ENCODE measurements around the gene PSMD14.
"Not testable (repeated sequence)": the region's sequence is repeated elsewhere in the genome, so short reads cannot be mapped to it uniquely, and the experiment has no call there.

The PSMD14 gene

DNA sequence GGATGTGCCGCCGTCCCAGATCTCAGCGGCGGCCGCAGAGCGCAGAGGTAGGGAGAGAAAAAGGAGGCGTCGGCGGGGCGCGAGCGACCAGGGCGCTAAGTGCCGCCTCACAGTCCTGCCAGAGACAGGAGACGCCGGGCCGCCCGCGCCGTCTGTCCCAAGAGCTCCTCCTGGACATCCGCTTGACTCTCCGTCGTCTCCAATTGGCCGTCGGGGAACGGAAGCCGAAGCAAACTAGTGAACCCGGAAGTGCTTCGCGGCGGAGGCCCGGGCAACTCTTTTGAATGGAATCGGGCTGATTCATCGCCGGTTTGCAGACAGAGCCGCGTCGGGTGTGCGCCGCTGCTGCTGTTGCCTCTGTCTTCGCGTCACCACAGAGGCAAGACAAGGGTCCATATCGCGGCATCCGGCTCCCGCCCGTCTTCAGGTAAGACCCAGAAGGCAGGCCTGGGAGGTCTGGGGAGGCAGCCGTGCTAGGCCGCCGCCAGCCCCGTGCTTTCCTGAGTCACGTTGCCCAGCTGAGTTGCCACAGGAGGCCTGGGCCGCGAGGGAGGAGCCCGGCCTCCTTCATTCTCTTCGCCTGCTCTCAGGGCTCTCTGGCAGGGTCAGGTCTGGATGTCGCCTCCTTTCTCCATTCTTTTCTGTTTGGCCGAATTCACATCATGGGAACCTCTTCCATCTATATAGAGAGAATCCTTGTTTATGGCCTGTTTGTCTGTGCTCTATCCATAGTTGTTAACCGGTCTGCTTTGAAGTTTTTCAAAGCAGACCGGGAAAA lies at the start of gene PSMD14:
Gene PSMD14 (plus strand): TSS at position 248 of the 778 bp plus-strand sequence. CDS start 10,401 bp downstream, outside the sequence.
- DNase-seq (ENCODE audit: low read depth, low spot score), result peak; percentile 89

DNA sequence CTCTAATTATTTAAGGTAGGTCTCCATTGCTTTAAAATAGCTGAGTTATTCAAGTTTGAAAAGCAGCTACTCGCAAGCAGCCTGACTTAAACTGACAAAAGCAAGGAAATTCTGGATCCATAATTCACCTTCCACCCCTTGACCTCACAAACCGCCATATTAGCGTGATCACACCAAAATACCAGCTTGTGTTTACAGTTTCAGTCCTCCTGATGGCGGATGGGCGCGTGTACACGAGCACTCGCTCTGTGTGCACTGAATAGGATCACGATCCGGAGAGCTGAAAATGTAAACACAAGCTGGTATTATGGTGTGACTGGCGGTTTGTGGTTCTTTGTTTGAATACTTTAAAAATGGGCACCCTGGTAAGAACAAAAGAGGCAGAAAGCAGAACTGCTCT lies 42.4 kb upstream of the PSMD14 start:
- DNase-seq (ENCODE audit: low read depth, low spot score), result no peak

DNA sequence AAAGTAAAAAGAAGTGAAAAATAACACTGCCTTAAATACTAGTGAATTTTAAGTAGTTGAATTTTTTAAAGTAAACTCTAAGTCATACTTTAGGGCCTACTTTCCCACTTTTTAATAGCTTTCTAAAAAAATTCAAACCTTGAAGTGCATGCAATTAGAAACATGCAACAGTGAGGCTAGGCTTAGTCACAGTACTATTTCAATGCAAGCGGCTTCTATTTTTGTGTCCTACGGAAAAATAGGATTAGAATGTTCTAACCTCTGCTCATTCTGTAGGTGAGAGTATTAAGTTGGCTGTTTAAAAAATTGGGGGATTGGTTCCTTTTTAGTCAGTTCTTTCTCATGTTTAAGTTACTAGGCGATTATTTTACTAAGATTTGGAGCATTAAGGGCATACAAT lies 39.1 kb upstream of the PSMD14 start:
- DNase-seq (ENCODE audit: low read depth, low spot score), result no peak

DNA sequence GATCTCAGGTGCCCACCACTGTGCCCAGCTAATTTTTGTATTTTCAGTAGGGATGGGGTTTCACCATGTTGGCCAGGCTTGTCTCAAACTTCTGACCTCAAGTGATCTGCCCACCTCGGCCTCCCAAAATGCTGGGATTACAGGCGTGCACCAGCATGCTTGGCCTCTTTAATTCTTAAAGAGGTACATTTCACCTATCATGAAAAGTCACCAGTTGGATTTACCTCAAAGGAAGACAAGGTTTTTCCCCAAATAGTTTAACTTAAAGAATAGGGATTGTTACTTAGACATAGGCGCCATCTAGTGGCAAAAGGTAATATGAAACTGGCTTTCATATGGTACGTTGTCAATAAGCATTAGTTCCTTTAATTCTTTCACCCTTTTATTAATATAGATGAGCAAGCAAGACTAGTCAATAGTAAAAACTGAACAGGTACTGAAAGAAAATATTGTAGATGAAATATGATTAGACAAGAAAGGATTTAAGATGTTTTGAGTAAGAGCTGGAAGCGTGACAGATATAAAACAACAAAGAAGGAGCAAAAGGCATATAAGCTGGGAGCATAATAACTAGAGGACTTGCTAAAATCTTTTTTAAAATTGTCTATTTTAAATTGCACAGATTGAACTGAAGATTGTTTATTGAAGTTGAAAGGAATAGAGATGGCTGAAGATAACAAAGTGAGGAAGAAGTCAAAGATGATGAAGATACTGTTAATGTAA lies 35.0 kb upstream of the PSMD14 start:
- no peak for DNase-seq (ENCODE audit: low read depth, low spot score)

DNA sequence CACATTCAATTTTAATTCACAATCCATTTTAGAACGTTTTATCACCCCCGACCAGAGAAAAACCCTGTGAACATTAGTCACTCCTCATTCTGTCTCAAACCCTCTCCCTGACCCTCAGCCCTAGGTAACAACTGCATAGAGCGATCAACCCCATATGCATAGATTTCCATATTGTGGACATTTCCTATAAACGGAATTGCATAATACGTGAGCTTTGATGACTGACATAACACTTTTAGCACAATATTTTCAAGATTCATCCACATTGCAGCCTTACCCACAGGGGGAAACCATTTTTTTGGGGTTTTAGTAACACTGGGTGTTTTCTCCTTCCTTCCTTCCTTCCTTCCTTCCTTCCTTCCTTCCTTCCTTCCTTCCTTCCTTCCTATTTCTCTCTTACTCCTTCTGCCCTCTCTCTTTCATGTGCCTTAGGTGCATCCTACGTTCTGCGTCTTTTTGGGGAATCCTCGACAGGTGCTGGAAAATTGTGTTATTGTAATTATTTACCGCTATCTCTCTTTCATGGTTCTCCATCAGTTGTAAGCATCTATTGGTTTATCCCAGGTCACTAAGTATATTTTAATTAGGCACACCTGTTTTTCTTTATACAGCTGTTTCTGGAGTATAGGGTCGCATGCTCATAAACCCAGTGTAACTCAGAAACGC lies 29.5 kb upstream of the PSMD14 start:
- peak; percentile 89 for DNase-seq (ENCODE audit: low read depth, low spot score)

DNA sequence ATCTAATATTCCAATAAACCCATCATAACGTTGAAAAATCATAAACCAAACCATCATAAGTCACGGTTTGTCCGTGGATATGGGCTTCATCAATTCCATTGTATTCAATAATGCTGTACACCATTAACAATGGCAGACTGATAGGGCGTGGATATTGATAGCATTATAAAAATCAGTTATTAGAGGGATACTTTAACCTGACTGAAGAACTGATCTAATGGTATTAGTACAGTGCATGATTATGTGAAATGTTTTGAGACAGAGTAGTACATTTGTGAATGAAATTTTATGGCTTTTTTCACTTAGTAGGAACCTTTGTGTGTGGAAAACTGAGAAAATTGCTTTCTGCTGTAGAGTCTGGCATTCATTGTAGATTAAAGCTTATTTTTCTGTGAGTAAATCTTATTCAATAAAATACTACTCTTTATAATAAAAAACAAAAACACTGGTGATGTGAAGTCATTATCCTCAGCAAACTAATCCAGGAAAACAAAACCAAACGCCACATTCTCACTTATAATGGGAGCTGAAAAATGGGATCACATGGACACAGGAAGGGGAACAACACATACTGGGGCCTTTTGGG lies 28.9 kb upstream of the PSMD14 start:
- not testable (repeated sequence) for DNase-seq (ENCODE audit: low read depth, low spot score)

DNA sequence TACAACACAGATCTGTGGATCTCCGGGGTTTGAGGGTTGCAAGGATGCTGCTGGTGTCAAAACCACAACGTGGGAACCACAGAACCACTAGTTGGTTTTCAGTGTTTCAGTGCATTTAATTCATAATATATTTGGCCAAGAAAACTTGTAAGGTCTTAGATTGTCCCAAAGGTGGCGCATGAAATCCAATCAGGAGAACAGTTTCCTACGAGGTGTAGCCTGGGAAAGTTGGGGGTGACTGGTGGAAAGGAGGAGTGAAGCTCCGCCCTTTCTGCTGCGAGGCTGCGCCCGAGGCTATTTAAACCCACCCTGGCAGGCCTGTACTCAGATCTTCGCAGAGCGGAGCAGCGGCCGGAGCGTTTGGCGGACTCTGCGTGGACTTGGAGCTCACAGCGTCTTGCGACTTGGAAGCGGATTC lies 27.3 kb upstream of the PSMD14 start:
- DNase-seq (ENCODE audit: low read depth, low spot score), result peak; percentile 68

DNA sequence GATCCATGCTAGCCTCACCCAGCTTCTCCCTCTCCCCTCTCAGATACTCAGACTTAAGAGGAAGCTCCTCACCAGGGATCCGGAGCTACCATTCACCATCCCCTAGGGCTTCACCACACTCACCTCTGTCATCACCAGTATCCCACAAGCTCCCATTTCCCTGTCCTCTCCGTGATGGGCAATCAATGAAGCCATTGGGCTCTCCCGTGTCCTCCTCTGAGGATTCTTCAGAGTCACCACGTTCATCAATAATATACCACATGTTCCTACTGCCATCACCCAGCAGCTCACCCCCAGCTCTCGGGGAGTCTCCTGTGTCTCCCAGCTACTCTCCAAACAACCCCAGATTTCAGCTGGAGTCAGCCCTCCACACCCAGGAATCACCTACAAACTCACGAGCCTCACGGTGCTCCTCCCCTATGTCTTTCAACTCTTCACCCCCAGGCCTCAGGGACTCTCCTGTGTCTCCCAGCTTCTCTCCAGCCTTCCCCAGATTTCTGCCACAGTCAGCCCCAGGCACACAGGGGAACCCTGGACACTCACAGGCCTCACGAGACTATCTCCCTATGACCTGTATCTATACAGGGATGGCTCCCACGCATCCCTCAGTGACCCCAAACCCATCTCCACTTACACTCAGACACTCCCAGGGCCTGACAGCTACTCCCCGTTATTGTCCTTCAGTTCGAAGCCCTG lies 26.5 kb upstream of the PSMD14 start:
- DNase-seq (ENCODE audit: low read depth, low spot score), result not testable (repeated sequence)

DNA sequence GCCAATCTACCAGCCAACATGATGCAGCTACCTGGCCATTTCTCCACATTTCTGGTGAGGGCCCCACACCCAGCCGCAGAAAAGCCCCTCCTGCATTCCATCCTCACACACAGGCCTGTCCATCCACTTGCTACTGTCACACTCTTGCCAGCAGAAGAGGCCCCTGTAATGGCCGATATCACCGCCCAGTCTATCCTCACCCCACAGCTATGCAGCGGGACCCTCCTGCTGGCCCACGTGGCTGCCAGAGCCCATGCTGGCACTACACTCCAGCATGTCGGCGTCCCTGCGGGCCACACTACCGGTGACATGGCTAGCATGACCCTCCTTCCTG lies 25.9 kb upstream of the PSMD14 start:
- not testable (repeated sequence) for DNase-seq (ENCODE audit: low read depth, low spot score)

DNA sequence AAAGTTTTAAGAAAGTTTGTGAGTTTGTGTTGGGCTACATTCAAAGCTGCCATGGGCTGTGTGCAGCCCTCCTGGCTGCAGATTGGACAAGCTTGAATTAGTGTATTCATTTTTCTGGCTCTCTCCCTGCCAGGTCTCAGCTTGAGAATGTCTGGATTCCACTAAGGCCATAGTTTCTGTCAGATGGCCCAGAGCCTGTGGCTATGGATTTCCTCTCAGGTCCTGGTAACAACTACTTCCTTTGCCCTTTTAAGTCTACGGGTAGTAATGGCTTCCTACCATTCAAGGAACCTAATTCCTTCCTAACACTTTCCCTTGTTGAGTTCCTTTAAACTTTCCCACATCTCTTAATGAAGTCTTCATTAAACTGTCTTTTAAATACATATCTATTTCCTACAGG lies 24.3 kb upstream of the PSMD14 start:
- DNase-seq (ENCODE audit: low read depth, low spot score), result no peak

DNA sequence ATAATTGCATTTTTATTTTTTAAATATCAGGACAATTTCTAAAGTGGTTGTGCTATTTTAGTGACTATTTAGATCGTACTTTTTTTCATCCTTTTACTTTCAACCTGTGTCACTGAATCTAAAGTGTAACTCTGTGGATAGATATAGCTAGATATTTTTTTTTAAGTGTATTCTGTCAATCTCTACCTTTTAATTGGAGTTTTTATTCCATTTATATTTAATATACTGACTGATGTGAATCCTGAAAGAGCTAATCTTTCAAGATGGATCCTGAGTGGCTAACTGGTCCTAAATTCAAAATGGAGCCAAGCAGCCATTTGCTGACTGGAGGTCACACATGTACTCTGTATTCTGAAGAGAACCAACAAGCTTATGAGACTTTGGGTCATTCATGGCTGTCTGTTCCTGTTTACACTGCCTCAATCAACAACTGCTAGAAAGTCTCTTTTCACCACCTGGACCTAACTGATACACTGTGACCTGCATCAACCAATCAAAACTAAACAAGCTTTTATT lies 4.6 kb upstream of the PSMD14 start:
- no peak for DNase-seq (ENCODE audit: low read depth, low spot score)

DNA sequence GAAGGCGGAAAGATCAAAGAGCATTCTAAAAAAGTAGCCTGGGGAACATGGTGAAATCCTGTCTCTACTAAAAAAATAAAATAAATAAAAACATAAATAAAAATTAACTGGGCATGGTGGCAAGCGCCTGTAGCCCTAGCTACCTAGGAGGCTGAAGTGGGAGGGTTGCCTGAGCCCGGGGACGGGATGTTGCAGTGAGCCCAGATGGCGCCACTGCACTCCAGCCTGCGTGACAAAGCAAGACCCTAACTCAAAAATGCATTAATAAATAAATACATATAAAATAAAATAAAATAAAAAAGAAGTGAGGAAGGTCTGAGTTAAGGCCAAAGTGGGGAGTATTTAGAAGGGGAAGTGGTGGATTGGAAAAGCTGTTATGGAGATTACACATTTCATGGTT lies 1.3 kb upstream of the PSMD14 start:
- DNase-seq (ENCODE audit: low read depth, low spot score), result no peak

DNA sequence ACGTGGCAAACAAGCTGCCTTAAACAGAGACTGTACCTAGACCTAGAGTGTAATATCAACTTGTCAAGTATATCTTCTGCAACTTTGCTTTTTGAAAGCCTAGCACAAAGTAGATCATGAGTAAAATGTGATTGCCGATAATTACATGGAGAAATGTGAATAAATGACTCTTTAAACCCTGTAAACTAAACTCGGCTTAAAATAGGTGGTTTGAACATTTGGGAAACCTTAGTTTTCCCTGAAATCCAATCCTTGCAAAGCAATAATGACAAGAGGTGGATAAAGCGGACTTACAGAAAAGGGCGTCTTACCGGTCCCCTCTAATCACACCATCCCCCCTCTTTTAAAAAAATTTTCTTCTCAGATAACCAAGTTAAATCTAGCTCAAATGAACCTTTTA lies 549 bp upstream of the PSMD14 start:
- DNase-seq (ENCODE audit: low read depth, low spot score), result no peak

DNA sequence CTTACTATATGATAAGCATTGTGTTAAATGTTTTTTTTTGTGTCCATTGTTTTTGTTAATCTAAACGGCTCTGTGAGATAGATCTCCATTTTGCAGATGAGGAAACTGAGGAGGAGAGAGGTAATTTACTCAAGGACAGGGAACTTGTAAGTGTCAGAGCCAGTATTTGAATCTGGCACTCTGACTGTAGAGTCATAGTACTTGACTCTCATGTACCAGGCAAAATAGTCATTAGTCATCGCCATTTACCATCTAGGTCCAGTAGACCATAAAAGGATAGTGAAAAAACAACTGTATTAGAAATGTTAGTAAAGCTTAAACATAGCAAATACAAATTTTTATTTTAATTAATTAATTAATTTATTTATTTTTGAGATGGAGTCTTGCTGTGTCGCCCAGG lies 4.8 kb downstream of the PSMD14 start:
- no peak for DNase-seq (ENCODE audit: low read depth, low spot score)

DNA sequence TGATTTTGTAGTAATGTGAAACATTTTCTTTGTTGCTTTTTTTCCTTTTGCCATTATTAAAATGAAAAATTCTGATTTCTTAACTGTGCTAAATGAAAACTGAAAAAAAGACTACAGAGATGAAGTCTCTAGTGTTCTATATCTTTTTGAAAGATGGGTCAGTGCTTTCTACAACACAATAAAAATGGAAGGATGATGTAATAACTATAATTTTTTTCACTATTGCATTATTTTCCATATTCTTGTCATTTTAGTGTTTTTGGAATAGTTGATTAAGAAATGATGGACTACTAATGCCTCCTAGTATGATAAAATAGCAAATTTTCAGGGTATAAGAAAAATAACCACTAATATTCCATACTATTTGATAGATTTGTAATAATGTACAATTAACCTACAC lies 7.2 kb downstream of the PSMD14 start:
- DNase-seq (ENCODE audit: low read depth, low spot score), result no peak

DNA sequence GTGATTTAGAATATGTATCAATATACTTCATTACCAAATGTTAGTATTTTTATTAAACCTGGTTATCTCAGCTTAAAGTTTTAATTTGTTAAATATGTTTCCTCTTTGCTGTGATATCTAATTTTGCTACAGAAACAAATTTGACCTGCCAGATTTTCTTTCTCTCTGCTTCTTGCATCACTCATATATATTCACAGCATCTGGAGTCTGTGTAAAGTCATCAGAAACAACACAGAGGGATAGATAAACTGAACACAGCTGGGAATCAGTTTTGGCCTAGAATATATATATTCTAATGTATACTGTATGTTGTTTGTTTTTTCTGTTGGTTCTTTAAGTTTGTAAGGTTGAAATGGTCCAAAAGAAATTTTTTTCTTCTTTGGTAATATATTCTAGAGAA lies 8.5 kb downstream of the PSMD14 start:
- DNase-seq (ENCODE audit: low read depth, low spot score), result no peak

DNA sequence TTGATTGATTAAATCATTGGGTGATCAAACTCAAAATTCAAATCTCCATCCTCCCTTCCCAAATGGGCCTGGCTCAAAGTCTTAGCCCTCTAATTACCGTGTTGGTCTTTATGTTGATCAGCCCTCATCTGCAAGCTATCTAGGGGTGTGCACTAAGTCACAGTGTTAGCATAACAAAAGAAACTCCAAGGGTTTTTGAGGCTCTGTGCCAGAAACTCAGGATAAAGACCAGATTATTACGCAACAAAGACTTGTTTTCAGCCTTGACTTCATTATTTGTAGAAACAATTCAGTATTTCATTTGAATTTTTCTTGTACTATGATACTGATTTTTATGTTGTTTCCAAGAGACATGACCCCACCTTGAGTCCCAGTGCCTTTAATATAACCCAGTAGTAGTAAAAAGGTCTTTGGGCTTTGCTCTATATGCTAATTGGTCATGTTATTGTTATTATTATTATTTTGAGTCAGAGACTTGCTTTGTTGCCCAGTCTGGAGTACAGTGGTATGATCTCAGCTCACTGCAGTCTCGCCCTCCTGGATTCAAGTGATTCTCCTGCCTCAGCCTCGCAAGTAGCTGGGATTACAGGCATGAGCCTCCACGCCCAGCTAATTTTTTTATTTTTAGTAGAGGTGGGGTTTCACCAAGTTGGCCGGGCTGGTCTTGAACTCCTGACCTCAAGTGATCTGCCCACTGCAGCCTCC lies 13.9 kb downstream of the PSMD14 start:
- DNase-seq (ENCODE audit: low read depth, low spot score), result no peak

DNA sequence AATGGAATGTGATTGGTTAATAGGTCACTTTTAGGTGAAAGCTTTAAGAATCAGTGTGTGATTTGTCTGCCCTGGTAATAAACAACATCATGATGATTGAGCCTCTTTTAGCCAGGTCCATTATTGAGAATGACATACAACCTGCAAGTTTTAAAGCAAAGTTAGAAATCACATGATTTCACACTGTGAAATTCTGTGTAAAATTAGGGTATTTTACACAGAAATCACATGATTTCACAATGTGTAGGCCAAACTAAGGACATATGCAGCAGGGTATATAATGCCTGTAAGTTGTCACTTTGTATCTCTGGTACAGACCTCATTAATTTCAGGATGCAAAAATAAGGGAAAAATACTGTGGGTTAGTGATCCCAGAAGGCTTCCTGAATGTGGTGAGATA lies 16.7 kb downstream of the PSMD14 start:
- no peak for DNase-seq (ENCODE audit: low read depth, low spot score)

DNA sequence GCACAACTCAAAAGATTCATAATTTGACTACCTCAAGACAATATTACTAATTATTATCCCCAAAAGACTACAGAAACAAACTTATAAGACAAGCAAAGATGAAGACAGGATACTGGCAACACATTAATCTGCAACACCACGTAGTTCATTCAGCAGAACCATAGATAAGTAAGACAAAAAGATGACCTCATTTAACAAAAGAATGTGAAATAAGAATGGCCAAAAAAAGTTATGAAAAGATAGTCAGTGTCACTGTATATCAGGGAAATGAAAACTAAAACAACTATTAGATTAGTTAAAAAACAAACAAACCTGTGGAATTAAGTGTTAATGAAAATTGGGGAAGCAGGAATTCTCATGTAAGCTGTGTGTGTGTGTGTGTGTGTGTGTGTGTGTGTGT lies 19.4 kb downstream of the PSMD14 start:
- DNase-seq (ENCODE audit: low read depth, low spot score), result no peak

DNA sequence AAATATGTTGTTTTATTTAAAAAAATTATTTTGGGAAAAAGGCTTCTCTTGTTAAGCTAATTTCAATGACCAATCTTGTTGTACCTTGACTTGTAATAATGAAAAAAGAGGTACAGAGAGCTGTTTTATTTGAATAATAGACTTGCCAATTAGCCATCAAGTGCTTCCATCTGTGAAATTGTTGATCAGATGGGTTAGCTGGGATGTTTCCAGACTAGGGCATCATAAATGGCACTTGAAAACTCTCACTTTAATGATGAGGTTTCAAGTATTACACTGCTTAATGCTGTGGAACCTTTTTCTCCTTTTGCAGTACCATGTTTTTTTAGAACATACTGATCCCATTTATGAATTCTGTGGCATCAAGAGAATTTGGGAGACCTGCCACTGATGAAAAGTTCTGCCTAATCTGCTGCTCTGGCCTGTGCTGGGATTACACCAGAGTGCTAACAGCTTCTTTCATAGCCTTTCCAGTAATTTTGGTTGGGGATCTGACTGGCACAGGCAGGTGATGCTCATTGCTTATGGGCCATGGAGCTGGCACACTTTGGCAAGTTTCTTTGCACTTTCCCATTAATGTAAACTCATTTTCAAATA lies 24.2 kb downstream of the PSMD14 start:
- no peak for DNase-seq (ENCODE audit: low read depth, low spot score)

DNA sequence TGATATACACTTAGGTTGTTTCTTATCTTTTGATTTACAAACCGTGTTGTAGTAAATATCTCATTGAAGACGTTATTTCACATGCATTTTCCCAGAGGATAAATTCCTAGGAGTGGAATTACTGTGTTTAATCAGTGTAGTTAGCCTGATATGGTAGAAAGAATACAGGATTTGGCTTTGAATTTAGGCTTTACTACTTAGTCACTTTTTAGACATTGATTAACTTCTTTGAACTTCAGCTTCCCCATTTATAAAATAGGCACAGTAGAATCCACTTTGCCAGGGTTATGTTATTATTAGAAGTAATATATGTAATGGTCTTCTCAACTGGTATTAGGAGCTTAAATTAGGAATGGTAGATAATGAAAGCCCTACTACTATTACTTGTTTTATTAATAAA lies 27.4 kb downstream of the PSMD14 start:
- no peak for DNase-seq (ENCODE audit: low read depth, low spot score)
